ENCODE data around the gene LIPG. TPM values are rescaled to one million over a fixed set of nuclear protein-coding genes. Genes with fewer than 3 reads are reported as not detected.

The LIPG gene
- polyA plus RNA-seq, 1 donor from 2014 or later, result 0.85 TPM

DNA sequence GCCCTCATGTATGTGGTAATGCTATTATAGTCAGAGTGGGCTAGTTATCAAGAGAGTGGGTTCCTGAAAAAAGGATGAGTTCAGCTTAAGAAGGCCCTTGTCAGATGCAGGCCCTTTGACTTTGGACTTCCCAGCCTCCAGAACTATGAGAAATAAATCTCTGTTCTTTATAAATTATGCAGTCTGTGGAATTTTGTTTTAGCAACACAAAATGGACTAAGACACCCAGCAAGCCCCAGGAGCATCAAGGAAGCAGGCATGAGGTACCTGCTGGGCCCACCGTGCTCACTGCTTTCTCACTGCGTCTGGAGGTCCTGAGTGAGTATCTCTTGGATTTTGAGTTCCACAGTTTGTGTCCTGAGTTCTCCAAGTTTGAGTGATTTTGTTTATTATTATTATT, 35.9 kb upstream of the LIPG start:
- H3K27me3 ChIP-seq (ENCODE audit: insufficient read depth, low read depth, low read length), result no peaks in the 10 kb centered on the region
- no peak overlapping the region for H3K9ac ChIP-seq (ENCODE audit: low read length)
- TF ChIP-seq, protein P1, sequence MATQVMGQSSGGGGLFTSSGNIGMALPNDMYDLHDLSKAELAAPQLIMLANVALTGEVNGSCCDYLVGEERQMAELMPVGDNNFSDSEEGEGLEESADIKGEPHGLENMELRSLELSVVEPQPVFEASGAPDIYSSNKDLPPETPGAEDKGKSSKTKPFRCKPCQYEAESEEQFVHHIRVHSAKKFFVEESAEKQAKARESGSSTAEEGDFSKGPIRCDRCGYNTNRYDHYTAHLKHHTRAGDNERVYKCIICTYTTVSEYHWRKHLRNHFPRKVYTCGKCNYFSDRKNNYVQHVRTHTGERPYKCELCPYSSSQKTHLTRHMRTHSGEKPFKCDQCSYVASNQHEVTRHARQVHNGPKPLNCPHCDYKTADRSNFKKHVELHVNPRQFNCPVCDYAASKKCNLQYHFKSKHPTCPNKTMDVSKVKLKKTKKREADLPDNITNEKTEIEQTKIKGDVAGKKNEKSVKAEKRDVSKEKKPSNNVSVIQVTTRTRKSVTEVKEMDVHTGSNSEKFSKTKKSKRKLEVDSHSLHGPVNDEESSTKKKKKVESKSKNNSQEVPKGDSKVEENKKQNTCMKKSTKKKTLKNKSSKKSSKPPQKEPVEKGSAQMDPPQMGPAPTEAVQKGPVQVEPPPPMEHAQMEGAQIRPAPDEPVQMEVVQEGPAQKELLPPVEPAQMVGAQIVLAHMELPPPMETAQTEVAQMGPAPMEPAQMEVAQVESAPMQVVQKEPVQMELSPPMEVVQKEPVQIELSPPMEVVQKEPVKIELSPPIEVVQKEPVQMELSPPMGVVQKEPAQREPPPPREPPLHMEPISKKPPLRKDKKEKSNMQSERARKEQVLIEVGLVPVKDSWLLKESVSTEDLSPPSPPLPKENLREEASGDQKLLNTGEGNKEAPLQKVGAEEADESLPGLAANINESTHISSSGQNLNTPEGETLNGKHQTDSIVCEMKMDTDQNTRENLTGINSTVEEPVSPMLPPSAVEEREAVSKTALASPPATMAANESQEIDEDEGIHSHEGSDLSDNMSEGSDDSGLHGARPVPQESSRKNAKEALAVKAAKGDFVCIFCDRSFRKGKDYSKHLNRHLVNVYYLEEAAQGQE (IDR thresholded peaks at IDR 0.05; ENCODE audit: borderline replicate concordance), result no peak
- no peak for TF ChIP-seq POLR2AphosphoS5 (IDR thresholded peaks at IDR 0.05)
- no peak for TF ChIP-seq TAF1 (IDR thresholded peaks at IDR 0.05; ENCODE audit: low read depth)
- TF ChIP-seq EZH2 (IDR thresholded peaks at IDR 0.05; ENCODE audit: borderline replicate concordance, insufficient read depth, low read length, poor library complexity, severe bottlenecking), result no peak
- no peak for TF ChIP-seq RAD21 (conservative IDR thresholded peaks at IDR 0.05)
- TF ChIP-seq EP300 (conservative IDR thresholded peaks at IDR 0.05; ENCODE audit: poor library complexity, severe bottlenecking), result no peak
- TF ChIP-seq SMC3 (conservative IDR thresholded peaks at IDR 0.05; ENCODE audit: poor library complexity), result no peak
- TF ChIP-seq, protein P2, sequence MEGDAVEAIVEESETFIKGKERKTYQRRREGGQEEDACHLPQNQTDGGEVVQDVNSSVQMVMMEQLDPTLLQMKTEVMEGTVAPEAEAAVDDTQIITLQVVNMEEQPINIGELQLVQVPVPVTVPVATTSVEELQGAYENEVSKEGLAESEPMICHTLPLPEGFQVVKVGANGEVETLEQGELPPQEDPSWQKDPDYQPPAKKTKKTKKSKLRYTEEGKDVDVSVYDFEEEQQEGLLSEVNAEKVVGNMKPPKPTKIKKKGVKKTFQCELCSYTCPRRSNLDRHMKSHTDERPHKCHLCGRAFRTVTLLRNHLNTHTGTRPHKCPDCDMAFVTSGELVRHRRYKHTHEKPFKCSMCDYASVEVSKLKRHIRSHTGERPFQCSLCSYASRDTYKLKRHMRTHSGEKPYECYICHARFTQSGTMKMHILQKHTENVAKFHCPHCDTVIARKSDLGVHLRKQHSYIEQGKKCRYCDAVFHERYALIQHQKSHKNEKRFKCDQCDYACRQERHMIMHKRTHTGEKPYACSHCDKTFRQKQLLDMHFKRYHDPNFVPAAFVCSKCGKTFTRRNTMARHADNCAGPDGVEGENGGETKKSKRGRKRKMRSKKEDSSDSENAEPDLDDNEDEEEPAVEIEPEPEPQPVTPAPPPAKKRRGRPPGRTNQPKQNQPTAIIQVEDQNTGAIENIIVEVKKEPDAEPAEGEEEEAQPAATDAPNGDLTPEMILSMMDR (IDR thresholded peaks at IDR 0.05; ENCODE audit: poor library complexity, severe bottlenecking), result no peak
- no peak for TF ChIP-seq MXI1 (conservative IDR thresholded peaks at IDR 0.05; ENCODE audit: poor library complexity, severe bottlenecking)
- H3K27ac ChIP-seq (ENCODE audit: low read length), result no peak overlapping the region
- H3K4me3 ChIP-seq (ENCODE audit: low read length), result no peak overlapping the region
- no peaks in the 10 kb centered on the region for H3K36me3 ChIP-seq (ENCODE audit: insufficient read depth, low read length)
- no peaks in the 10 kb centered on the region for H4K20me1 ChIP-seq (ENCODE audit: insufficient read depth)
- no peaks in the 10 kb centered on the region for H3K79me2 ChIP-seq (replicated peaks; ENCODE audit: insufficient read depth, low read length)
- no peaks in the 10 kb centered on the region for H3K9me2 ChIP-seq (ENCODE audit: insufficient read depth, low read length)
- no peaks in the 10 kb centered on the region for H3K9me3 ChIP-seq (ENCODE audit: low read length)
- H3F3A ChIP-seq (ENCODE audit: insufficient read depth, low read length, poor library complexity, severe bottlenecking), result no peaks in the 10 kb centered on the region
- no peak overlapping the region for H3K4me2 ChIP-seq (ENCODE audit: low read length)
- H2AFZ ChIP-seq (ENCODE audit: low read depth, low read length), result no peak overlapping the region

DNA sequence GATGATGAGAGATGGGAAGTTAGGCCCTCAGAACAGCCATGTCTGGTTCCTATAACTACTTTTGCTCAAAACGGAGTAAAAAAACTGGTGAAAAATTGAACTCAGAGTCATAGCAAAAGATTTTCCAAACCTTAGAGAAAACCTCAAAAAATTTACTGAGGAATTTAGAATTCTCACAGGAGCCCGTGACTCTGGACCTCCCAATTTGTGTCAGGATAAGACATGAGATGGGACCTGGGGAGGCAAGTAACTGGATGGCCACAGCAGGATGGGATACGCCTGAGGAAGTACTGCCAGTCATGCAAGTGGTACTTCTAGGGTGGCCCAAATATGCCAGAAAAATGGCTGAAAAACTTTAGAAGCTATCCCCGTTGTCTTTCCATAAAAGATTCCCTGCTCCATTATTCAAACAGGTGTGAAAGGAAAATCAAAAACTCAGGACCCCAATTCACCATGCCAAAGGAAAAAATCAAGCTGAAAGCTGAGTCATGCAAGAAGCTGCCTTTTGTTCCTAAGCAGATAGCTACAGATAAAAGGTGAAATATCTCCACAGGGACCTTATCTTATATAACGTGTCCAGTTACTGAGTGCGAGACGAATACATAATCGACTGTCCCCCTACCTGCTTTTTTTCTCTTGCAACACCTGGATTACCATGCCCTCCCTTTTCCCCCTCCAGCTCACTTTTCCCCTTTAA, 34.1 kb upstream of the LIPG start:
- Histone ChIP-seq H3K27me3 (ENCODE audit: insufficient read depth, low read depth, low read length) (no peaks in the 10 kb centered on the region), H3K36me3 (ENCODE audit: insufficient read depth, low read length) (no peaks in the 10 kb centered on the region), H3K9ac (ENCODE audit: low read length) (no peak overlapping the region), H3F3A (ENCODE audit: insufficient read depth, low read length, poor library complexity, severe bottlenecking) (no peaks in the 10 kb centered on the region), H3K4me2 (ENCODE audit: low read length) (no peak overlapping the region), H3K4me3 (ENCODE audit: low read length) (no peak overlapping the region), H3K9me2 (ENCODE audit: insufficient read depth, low read length) (no peaks in the 10 kb centered on the region), H3K79me2 (replicated peaks; ENCODE audit: insufficient read depth, low read length) (no peaks in the 10 kb centered on the region), H4K20me1 (ENCODE audit: insufficient read depth) (no peaks in the 10 kb centered on the region), H3K9me3 (ENCODE audit: low read length) (no peaks in the 10 kb centered on the region), H3K27ac (ENCODE audit: low read length) (no peak overlapping the region), H2AFZ (ENCODE audit: low read depth, low read length) (no peak overlapping the region)
- TF ChIP-seq EZH2 (IDR thresholded peaks at IDR 0.05; ENCODE audit: borderline replicate concordance, insufficient read depth, low read length, poor library complexity, severe bottlenecking) (no peak), RAD21 (conservative IDR thresholded peaks at IDR 0.05) (no peak), MXI1 (conservative IDR thresholded peaks at IDR 0.05; ENCODE audit: poor library complexity, severe bottlenecking) (no peak), TAF1 (IDR thresholded peaks at IDR 0.05; ENCODE audit: low read depth) (no peak), SMC3 (conservative IDR thresholded peaks at IDR 0.05; ENCODE audit: poor library complexity) (no peak), EP300 (conservative IDR thresholded peaks at IDR 0.05; ENCODE audit: poor library complexity, severe bottlenecking) (no peak), POLR2AphosphoS5 (IDR thresholded peaks at IDR 0.05) (no peak)
- TF ChIP-seq, protein P1 (IDR thresholded peaks at IDR 0.05; ENCODE audit: borderline replicate concordance), result no peak
- TF ChIP-seq, protein P2 (IDR thresholded peaks at IDR 0.05; ENCODE audit: poor library complexity, severe bottlenecking), result no peak
